SH-SY5Y (cell line): ENCODE results near the gene TIGD7.

Experiments
- GATA2 ChIP-seq: IDR thresholded peaks from 2 replicates; pipeline ENCODE4 v1.6.1; 2011; ENCODE audit warnings: mild to moderate bottlenecking, low read depth, low read length
- GATA3 ChIP-seq: IDR thresholded peaks from 2 replicates; pipeline ENCODE4 v1.6.1; 2011; ENCODE audit warnings: low read depth, mild to moderate bottlenecking, low read length, moderate library complexity

The TIGD7 gene

GRCh38 chr16:3305109-3306068, at the start of gene TIGD7, which contains the start of gene ZNF75A:
TIGD7 (minus strand) TSS chr16:3305430; CDS start chr16:3300614, 4,816 bp downstream.
ZNF75A (plus strand) TSS chr16:3305497; CDS start chr16:3308429, 2,932 bp downstream.
- TF ChIP-seq GATA3: no peak
- no peak for TF ChIP-seq GATA2

GRCh38 chr16:3349175-3349574, 43.9 kb upstream of the TIGD7 start:
- no peak for TF ChIP-seq GATA2
- TF ChIP-seq GATA3: no peak

GRCh38 chr16:3348547-3349167, 43.4 kb upstream of the TIGD7 start:
- TF ChIP-seq GATA3: no peak

- no peak for TF ChIP-seq GATA2
- TF ChIP-seq GATA3: no peak
Measured at GRCh38 chr16:3347586-3347985, 42.4 kb upstream of the TIGD7 start.

DNA sequence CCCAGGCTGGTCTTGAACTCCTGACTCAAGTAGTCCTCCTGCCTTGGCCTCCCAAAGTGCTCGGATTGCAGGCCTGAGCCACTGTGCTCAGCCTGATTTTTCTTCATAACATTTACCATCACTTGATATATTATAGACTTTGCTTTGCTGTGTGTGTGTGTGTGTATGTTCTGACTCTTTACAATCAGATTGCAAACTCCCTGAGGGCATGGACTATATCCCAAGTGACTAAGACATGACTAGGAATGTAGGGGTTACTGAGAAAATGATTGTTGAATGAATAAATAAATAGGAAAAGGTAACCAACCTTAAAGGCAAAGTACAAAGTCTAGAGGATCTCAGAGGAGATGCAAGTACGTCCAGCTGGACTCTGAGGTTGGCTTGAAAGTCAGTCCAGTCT, 40.8 kb upstream of the TIGD7 start:
- TF ChIP-seq GATA3 (no peak), GATA2 (no peak)

- TF ChIP-seq GATA3: no peak
- TF ChIP-seq GATA2: no peak
Measured at GRCh38 chr16:3328643-3329042, 23.4 kb upstream of the TIGD7 start.

DNA sequence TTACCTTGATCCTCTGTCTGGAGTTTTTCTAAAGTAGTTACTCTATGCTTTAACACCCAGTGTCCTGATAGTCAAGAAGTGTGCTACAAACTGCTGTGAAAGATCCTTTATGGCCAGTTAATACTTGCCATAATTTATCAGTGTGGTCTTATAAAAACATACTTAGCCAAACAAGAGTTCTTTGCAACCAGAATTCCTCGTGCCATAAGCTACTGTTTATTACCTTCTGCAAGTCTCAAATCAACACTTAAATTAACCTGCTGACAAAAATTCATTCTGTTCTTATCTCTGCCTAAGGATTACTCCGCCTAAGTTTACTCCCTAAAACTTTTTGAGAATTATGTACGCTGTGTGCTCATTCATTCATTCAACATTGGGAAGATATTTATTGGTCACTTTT, 22.9 kb upstream of the TIGD7 start:
- TF ChIP-seq GATA2: no peak
- TF ChIP-seq GATA3: no peak

- TF ChIP-seq GATA3: no peak
- no peak for TF ChIP-seq GATA2
Measured at GRCh38 chr16:3327514-3327913, 22.3 kb upstream of the TIGD7 start.

DNA sequence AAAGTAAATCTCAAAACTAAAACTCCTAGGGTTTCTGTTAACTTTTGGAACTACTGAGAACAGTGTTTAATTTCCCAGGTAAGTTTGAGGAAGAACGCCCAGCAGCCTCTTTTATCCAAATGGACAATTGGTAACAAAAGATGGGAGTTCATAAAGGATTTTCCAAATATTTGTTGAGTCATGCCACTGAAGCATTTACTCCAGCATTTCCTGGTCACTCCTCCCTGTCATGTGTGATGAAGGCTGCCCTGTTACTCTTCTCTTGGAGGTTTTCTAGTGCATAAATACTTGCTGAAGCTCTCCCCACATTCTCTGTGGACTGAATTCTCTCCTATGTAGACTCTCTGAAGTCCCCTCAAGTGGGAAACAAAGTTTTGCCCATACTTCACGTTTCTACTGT, 16.6 kb upstream of the TIGD7 start:
- TF ChIP-seq GATA3 (no peak), GATA2 (no peak)

DNA sequence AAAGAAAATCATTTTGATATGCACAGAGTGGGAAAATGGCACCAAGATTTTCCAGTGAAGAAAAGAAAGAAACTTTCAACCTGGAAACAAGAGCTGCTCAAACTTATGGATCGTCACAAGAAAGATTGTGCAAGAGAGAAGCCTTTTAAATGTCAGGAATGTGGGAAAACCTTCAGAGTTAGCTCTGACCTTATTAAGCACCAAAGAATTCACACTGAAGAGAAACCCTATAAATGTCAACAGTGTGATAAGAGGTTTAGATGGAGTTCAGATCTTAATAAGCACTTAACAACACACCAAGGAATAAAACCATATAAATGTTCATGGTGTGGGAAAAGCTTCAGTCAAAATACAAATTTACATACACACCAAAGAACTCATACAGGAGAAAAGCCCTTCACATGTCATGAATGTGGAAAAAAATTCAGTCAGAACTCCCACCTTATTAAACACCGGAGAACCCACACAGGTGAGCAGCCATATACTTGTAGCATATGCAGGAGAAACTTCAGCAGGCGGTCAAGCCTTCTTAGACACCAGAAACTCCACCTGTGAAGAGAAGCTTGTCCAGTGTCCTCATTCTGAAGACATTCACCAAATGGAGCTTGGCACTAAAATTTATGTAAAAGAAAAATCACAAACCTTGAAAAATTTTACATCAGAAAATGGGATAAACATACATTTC, 12.2 kb upstream of the TIGD7 start:
- no peak for TF ChIP-seq GATA3
- no peak for TF ChIP-seq GATA2

GRCh38 chr16:3311496-3311895, 6.3 kb upstream of the TIGD7 start:
- TF ChIP-seq GATA3 (no peak), GATA2 (no peak)

DNA sequence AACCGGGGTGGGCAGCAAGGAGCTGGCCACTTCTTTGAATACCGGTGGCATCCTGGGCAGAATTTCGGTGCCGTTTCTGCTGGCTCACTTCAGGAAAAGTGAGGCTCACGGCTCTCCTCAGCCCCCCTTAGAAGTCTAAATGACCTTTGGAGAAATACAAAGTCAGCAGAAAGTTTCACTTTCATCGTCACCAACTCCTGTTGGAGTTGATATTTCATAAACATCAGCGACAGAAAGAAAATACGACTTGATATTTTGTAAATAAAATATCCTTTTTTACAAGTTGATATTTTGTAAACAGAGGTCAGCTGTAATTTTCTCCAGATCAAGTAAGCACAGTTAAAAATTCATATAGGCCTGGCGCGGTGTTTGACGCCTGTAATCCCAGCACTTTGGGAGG, 848 bp upstream of the TIGD7 start:
- TF ChIP-seq GATA2 (no peak), GATA3 (no peak)

DNA sequence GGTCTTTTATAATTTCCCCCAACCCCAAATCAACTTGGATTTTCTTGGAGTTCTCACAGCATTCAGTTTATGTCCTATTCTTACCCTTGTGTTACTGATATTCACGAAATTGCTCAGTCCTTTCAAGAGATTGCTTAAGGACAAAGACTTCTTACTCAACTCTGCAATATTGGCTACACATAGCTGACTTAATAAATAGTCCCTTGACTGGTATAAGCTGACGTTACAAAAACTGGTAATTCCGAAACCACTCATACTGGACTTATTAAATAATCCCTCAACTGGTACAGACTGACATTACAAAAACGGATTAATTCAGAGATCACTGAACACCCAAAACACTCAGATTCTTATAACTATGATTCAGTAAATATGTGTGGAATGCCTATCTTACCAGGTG, 860 bp downstream of the TIGD7 start:
- TF ChIP-seq GATA2 (no peak), GATA3 (no peak)

- no peak for TF ChIP-seq GATA2
Measured at GRCh38 chr16:3295783-3296182, 9.4 kb downstream of the TIGD7 start.

GRCh38 chr16:3295209-3295608, 10.0 kb downstream of the TIGD7 start:
- no peak for TF ChIP-seq GATA3
- no peak for TF ChIP-seq GATA2
